ENCODE results near the gene PRDM12.

GRCh38 chr9:130626249-130626996 lies 38.0 kb upstream of the PRDM12 start:
- TF ChIP-seq CTCF (IDR thresholded peaks at IDR 0.05) (no peak), POLR2AphosphoS5 (IDR thresholded peaks at IDR 0.05) (no peak)
